Gastrocnemius medialis (tissue), 4 donors: ENCODE measurements around the gene CHN2. TPM values are rescaled to one million over a fixed set of nuclear protein-coding genes. Genes with fewer than 3 reads are reported as not detected.
"Not testable (repeated sequence)": the region's sequence is repeated elsewhere in the genome, so short reads cannot be mapped to it uniquely, and the experiment has no call there.

Source experiments
- ATAC-seq, 2 donors: fragments of 150-250 bp; one replicate each; pipeline ENCODE4 v1.9.1; 2016
- DNase-seq, 2 donors: peaks; one replicate each; pipeline ENCODE4 v3.0.0-alpha.2; 2019
- H3K27ac ChIP-seq, 4 donors: fragments of 200-600 bp; sonication (generic); 1 replicate in 1 of 4; 2 replicates in 3 of 4; pipeline ENCODE4 v1.5.1; 2016 to 2018; ENCODE audit warnings: mild to moderate bottlenecking in 2 of 4, moderate library complexity in 1 of 4
- H3K27me3 ChIP-seq, 3 donors: fragments of 200-600 bp; sonication (generic) in 2 of 3; 1 replicate in 1 of 3; 2 replicates in 2 of 3; pipeline versions ENCODE4 v1.5.1 to v1.6.0; 2016 to 2019; ENCODE audit warnings: mild to moderate bottlenecking in 1 of 3, moderate library complexity in 1 of 3
- H3K36me3 ChIP-seq, 2 donors: fragments of 200-600 bp; sonication (generic) in 1 of 2; one replicate each; pipeline ENCODE4 v1.5.1; 2017 to 2018
- H3K4me1 ChIP-seq, 2 donors: fragments of 200-600 bp; sonication (generic) in 1 of 2; one replicate each; pipeline ENCODE4 v1.5.1; 2016 to 2017; ENCODE audit warnings: mild to moderate bottlenecking in 2 of 2
- H3K4me3 ChIP-seq, 4 donors: fragments of 200-600 bp; sonication (generic) in 3 of 4; 1 replicate in 1 of 4; 2 replicates in 3 of 4; pipeline ENCODE4 v1.5.1; 2016 to 2019; ENCODE audit warnings: mild to moderate bottlenecking in 2 of 4
- H3K9me3 ChIP-seq, 3 donors: fragments of 200-600 bp; sonication (generic) in 2 of 3; 1 replicate in 1 of 3; 2 replicates in 2 of 3; pipeline ENCODE4 v1.5.1; 2016 to 2019
- POLR2A ChIP-seq, 2 donors: fragments of 450-650 bp; IDR thresholded peaks; one replicate each; pipeline ENCODE4 v1.6.1; 2017; ENCODE audit warnings: antibody characterized with exemption in 2 of 2, mild to moderate bottlenecking in 2 of 2, moderate library complexity in 2 of 2
- in situ Hi-C, 4 donors: fragments of 200-750 bp; cut with MboI; loops; one replicate each; pipeline versions ENCODE4 v1.15.0 to v1.8.0; 2017; ENCODE audit warnings: low sequenced_read_pairs in 4 of 4
- intact Hi-C: fragments of 100-400 bp; cut with DNase I; formaldehyde crosslinking; loops from one replicate; pipeline ENCODE4 v1.15.1; 2023; ENCODE audit warnings: low total_unique reads
- total RNA-seq, 4 donors: library from RNA; depleted of rRNA; stranded (reverse); fragments of >200 nt; gene quantifications; one replicate each; pipeline versions ENCODE4 v1.1.0 to v1.2.3, GENCODE V29; 2016
- TF ChIP-seq, protein P1 (sequence below), 5 experiments: fragments of 450-650 bp in 3 of 5; fragments of 200-600 bp in 2 of 5; sonication (generic) in 2 of 5; IDR thresholded peaks in 4 of 5; conservative IDR thresholded peaks in 1 of 5; 1 replicate in 4 of 5; 2 replicates in 1 of 5; pipeline ENCODE4 v1.5.1; 2016 to 2019; ENCODE audit warnings: antibody characterized with exemption in 5 of 5, mild to moderate bottlenecking in 3 of 5, moderate library complexity in 3 of 5

Gene CHN2
- total RNA-seq, 4 donors from 2014 or later: 5.9 to 11.3 (median 8.2) TPM

GRCh38 chr7:29511851-29512250 lies 317.3 kb downstream of the CHN2 start:
- DNase-seq (no peak), ATAC-seq (no peak)
- intact Hi-C loops (no loop called here), in situ Hi-C loops (no loop called here)
- H3K4me1 ChIP-seq: no peaks in the 10 kb centered on the region
- no peaks in the 10 kb centered on the region for H3K9me3 ChIP-seq
- no peaks in the 10 kb centered on the region for H3K27me3 ChIP-seq
- no peaks in the 10 kb centered on the region for H3K36me3 ChIP-seq
- no peak for TF ChIP-seq POLR2A (IDR thresholded peaks at IDR 0.05)
- TF ChIP-seq, protein P1, sequence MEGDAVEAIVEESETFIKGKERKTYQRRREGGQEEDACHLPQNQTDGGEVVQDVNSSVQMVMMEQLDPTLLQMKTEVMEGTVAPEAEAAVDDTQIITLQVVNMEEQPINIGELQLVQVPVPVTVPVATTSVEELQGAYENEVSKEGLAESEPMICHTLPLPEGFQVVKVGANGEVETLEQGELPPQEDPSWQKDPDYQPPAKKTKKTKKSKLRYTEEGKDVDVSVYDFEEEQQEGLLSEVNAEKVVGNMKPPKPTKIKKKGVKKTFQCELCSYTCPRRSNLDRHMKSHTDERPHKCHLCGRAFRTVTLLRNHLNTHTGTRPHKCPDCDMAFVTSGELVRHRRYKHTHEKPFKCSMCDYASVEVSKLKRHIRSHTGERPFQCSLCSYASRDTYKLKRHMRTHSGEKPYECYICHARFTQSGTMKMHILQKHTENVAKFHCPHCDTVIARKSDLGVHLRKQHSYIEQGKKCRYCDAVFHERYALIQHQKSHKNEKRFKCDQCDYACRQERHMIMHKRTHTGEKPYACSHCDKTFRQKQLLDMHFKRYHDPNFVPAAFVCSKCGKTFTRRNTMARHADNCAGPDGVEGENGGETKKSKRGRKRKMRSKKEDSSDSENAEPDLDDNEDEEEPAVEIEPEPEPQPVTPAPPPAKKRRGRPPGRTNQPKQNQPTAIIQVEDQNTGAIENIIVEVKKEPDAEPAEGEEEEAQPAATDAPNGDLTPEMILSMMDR (IDR thresholded peaks at IDR 0.05 in 4 of 5, conservative IDR thresholded peaks at IDR 0.05 in 1 of 5): no peak
- no peak overlapping the region for H3K4me3 ChIP-seq
- H3K27ac ChIP-seq: no peak overlapping the region

DNA sequence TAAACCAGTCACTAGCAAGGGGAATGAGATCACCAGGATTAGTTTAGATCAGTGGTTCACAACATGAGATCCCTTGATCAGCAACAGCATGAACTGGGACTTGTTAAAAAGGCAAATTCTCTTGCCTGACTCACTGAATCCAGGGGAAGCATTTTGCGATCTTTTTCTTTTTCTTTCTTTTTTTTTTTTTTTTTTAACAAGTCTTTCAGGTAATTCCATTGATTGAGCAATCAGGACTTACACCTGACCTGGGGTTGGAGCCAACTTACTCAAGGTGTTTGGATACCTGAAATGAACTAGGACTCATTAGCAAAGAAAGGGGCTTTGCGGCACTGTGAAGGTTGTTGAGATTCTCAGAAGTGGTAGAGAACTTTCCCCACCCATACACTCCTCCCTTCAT lies 321.9 kb downstream of the CHN2 start:
- Histone ChIP-seq H3K9me3 (no peaks in the 10 kb centered on the region), H3K4me3 (no peak overlapping the region), H3K36me3 (no peaks in the 10 kb centered on the region), H3K4me1 (no peaks in the 10 kb centered on the region), H3K27ac (no peak overlapping the region), H3K27me3 (no peaks in the 10 kb centered on the region)
- DNase-seq: no peak
- in situ Hi-C loops: no loop called here
- intact Hi-C loops: no loop called here
- ATAC-seq: no peak
- no peak for TF ChIP-seq POLR2A (IDR thresholded peaks at IDR 0.05)

GRCh38 chr7:29518616-29519015 lies 324.0 kb downstream of the CHN2 start:
- DNase-seq (no peak), ATAC-seq (no peak)
- Histone ChIP-seq H3K9me3 (no peaks in the 10 kb centered on the region), H3K27ac (no peak overlapping the region), H3K36me3 (no peaks in the 10 kb centered on the region), H3K27me3 (no peaks in the 10 kb centered on the region), H3K4me3 (no peak overlapping the region), H3K4me1 (no peaks in the 10 kb centered on the region)
- in situ Hi-C loops: no loop called here
- TF ChIP-seq, protein P1 (IDR thresholded peaks at IDR 0.05 in 4 of 5, conservative IDR thresholded peaks at IDR 0.05 in 1 of 5): no peak
- TF ChIP-seq POLR2A (IDR thresholded peaks at IDR 0.05): no peak
- intact Hi-C loops: no loop called here

GRCh38 chr7:29523728-29524127 lies 329.2 kb downstream of the CHN2 start:
- H3K27me3 ChIP-seq: no peaks in the 10 kb centered on the region
- no peaks in the 10 kb centered on the region for H3K9me3 ChIP-seq
- no peak overlapping the region for H3K27ac ChIP-seq
- no peak for TF ChIP-seq POLR2A (IDR thresholded peaks at IDR 0.05)
- TF ChIP-seq, protein P1 (IDR thresholded peaks at IDR 0.05 in 4 of 5, conservative IDR thresholded peaks at IDR 0.05 in 1 of 5): no peak
- in situ Hi-C loops (no loop called here), intact Hi-C loops (no loop called here)
- DNase-seq (no peak), ATAC-seq (no peak)
- H3K36me3 ChIP-seq: no peaks in the 10 kb centered on the region
- no peaks in the 10 kb centered on the region for H3K4me1 ChIP-seq
- H3K4me3 ChIP-seq: no peak overlapping the region

- H3K4me1 ChIP-seq: no peaks in the 10 kb centered on the region
- no peak overlapping the region for H3K4me3 ChIP-seq
- no peaks in the 10 kb centered on the region for H3K9me3 ChIP-seq
- intact Hi-C loops (no loop called here), in situ Hi-C loops (no loop called here)
- DNase-seq: no peak
- H3K27me3 ChIP-seq: no peaks in the 10 kb centered on the region
- no peak for ATAC-seq
- H3K27ac ChIP-seq: no peak overlapping the region
- no peaks in the 10 kb centered on the region for H3K36me3 ChIP-seq
- TF ChIP-seq, protein P1 (IDR thresholded peaks at IDR 0.05 in 4 of 5, conservative IDR thresholded peaks at IDR 0.05 in 1 of 5): no peak
- TF ChIP-seq POLR2A (IDR thresholded peaks at IDR 0.05): no peak
Measured at GRCh38 chr7:29527505-29528108, 333.0 kb downstream of the CHN2 start.

GRCh38 chr7:29528526-29528925 lies 334.0 kb downstream of the CHN2 start:
- in situ Hi-C loops, H3K4me1 ChIP-seq: not testable (repeated sequence)

More at GRCh38 chr7:29528526-29528925, 334.0 kb downstream of the CHN2 start:
- DNase-seq, H3K27ac ChIP-seq, H3K4me3 ChIP-seq, H3K27me3 ChIP-seq, H3K9me3 ChIP-seq, H3K36me3 ChIP-seq, intact Hi-C loops, ATAC-seq: not testable (repeated sequence)
